Activated naive CD8-positive, alpha-beta T cell (primary cell): ENCODE measurements around the gene PLXNA4.

Experiments
- H3K27ac Mint-ChIP-seq: one replicate; pipeline ENCODE4 v1.8.0; 2021; ENCODE audit warnings: mixed read lengths
- H3K27me3 Mint-ChIP-seq: one replicate; pipeline ENCODE4 v1.8.0; 2021; ENCODE audit warnings: mixed read lengths
- H3K36me3 Mint-ChIP-seq: one replicate; pipeline ENCODE4 v1.8.0; 2021; ENCODE audit warnings: mixed read lengths
- H3K4me1 Mint-ChIP-seq: one replicate; pipeline ENCODE4 v1.8.0; 2021; ENCODE audit warnings: low read depth, mixed read lengths
- H3K4me3 Mint-ChIP-seq: one replicate; pipeline ENCODE4 v1.8.0; 2021; ENCODE audit warnings: mild to moderate bottlenecking, mixed read lengths
- H3K9me3 Mint-ChIP-seq: one replicate; pipeline ENCODE4 v1.8.0; 2021; ENCODE audit warnings: low read depth, mixed read lengths

Gene PLXNA4

GRCh38 chr7:132497098-132497497 is 79.2 kb downstream of the PLXNA4 start:
- H3K4me1 Mint-ChIP-seq, result no peaks in the 10 kb centered on the region
- no peaks in the 10 kb centered on the region for H3K36me3 Mint-ChIP-seq
- H3K27ac Mint-ChIP-seq, result no peak overlapping the region
- H3K4me3 Mint-ChIP-seq, result no peak overlapping the region
- no peaks in the 10 kb centered on the region for H3K9me3 Mint-ChIP-seq
- no peaks in the 10 kb centered on the region for H3K27me3 Mint-ChIP-seq

GRCh38 chr7:132495936-132496335 is 80.3 kb downstream of the PLXNA4 start:
- H3K36me3 Mint-ChIP-seq, result no peaks in the 10 kb centered on the region
- no peak overlapping the region for H3K4me3 Mint-ChIP-seq
- H3K27me3 Mint-ChIP-seq, result no peaks in the 10 kb centered on the region
- H3K27ac Mint-ChIP-seq, result no peak overlapping the region
- no peaks in the 10 kb centered on the region for H3K9me3 Mint-ChIP-seq
- H3K4me1 Mint-ChIP-seq, result peaks cover 2% of the 10 kb centered on the region

- H3K36me3 Mint-ChIP-seq, result no peaks in the 10 kb centered on the region
- H3K4me3 Mint-ChIP-seq, result no peak overlapping the region
- no peaks in the 10 kb centered on the region for H3K27me3 Mint-ChIP-seq
- H3K27ac Mint-ChIP-seq, result no peak overlapping the region
- H3K4me1 Mint-ChIP-seq, result peaks cover 4% of the 10 kb centered on the region
- no peaks in the 10 kb centered on the region for H3K9me3 Mint-ChIP-seq
Measured at GRCh38 chr7:132494474-132494873, 81.8 kb downstream of the PLXNA4 start.

- H3K4me1 Mint-ChIP-seq, result peaks cover 15% of the 10 kb centered on the region
- H3K27ac Mint-ChIP-seq, result no peak overlapping the region
Measured at GRCh38 chr7:132492823-132493445, 83.3 kb downstream of the PLXNA4 start.

GRCh38 chr7:132491391-132491945 is 84.8 kb downstream of the PLXNA4 start:
- no peaks in the 10 kb centered on the region for H3K36me3 Mint-ChIP-seq
- peaks cover 30% of the 10 kb centered on the region for H3K4me1 Mint-ChIP-seq
- no peaks in the 10 kb centered on the region for H3K27me3 Mint-ChIP-seq
- H3K9me3 Mint-ChIP-seq, result no peaks in the 10 kb centered on the region
- no peak overlapping the region for H3K4me3 Mint-ChIP-seq
- H3K27ac Mint-ChIP-seq, result no peak overlapping the region

More at GRCh38 chr7:132492823-132493445, 83.3 kb downstream of the PLXNA4 start:
- Mint-ChIP-seq H3K4me3 (no peak overlapping the region), H3K9me3 (no peaks in the 10 kb centered on the region), H3K27me3 (no peaks in the 10 kb centered on the region), H3K36me3 (no peaks in the 10 kb centered on the region)

GRCh38 chr7:132490474-132490873 is 85.8 kb downstream of the PLXNA4 start:
- H3K27ac Mint-ChIP-seq, result no peak overlapping the region
- no peaks in the 10 kb centered on the region for H3K36me3 Mint-ChIP-seq
- no peaks in the 10 kb centered on the region for H3K9me3 Mint-ChIP-seq
- H3K4me1 Mint-ChIP-seq, result peaks cover 40% of the 10 kb centered on the region
- no peak overlapping the region for H3K4me3 Mint-ChIP-seq
- no peaks in the 10 kb centered on the region for H3K27me3 Mint-ChIP-seq

GRCh38 chr7:132489776-132490237 is 86.5 kb downstream of the PLXNA4 start:
- no peaks in the 10 kb centered on the region for H3K27me3 Mint-ChIP-seq
- H3K36me3 Mint-ChIP-seq, result no peaks in the 10 kb centered on the region
- no peak overlapping the region for H3K4me3 Mint-ChIP-seq
- no peaks in the 10 kb centered on the region for H3K9me3 Mint-ChIP-seq
- no peak overlapping the region for H3K27ac Mint-ChIP-seq
- peaks cover 46% of the 10 kb centered on the region for H3K4me1 Mint-ChIP-seq

- Mint-ChIP-seq H3K27me3 (no peaks in the 10 kb centered on the region), H3K9me3 (no peaks in the 10 kb centered on the region), H3K4me3 (no peak overlapping the region), H3K36me3 (no peaks in the 10 kb centered on the region), H3K4me1 (peaks cover 57% of the 10 kb centered on the region), H3K27ac (peak overlapping the region; percentile 0)
Measured at GRCh38 chr7:132488634-132489302, 87.5 kb downstream of the PLXNA4 start.

- Mint-ChIP-seq H3K4me1 (peaks cover 59% of the 10 kb centered on the region), H3K27ac (peak overlapping the region; percentile 0), H3K9me3 (no peaks in the 10 kb centered on the region), H3K4me3 (no peak overlapping the region), H3K27me3 (no peaks in the 10 kb centered on the region), H3K36me3 (no peaks in the 10 kb centered on the region)
Measured at GRCh38 chr7:132486274-132486610, 90.0 kb downstream of the PLXNA4 start.

GRCh38 chr7:132485600-132486273 is 90.5 kb downstream of the PLXNA4 start:
- no peaks in the 10 kb centered on the region for H3K27me3 Mint-ChIP-seq
- H3K36me3 Mint-ChIP-seq, result no peaks in the 10 kb centered on the region
- peak overlapping the region; percentile 0 for H3K27ac Mint-ChIP-seq
- H3K9me3 Mint-ChIP-seq, result no peaks in the 10 kb centered on the region
- peak overlapping the region; percentile 27 for H3K4me3 Mint-ChIP-seq
- H3K4me1 Mint-ChIP-seq, result peaks cover 57% of the 10 kb centered on the region

GRCh38 chr7:132485136-132485535 is 91.1 kb downstream of the PLXNA4 start:
- no peaks in the 10 kb centered on the region for H3K9me3 Mint-ChIP-seq
- peaks cover 57% of the 10 kb centered on the region for H3K4me1 Mint-ChIP-seq
- H3K4me3 Mint-ChIP-seq, result peak overlapping the region; percentile 15
- no peaks in the 10 kb centered on the region for H3K36me3 Mint-ChIP-seq
- no peak overlapping the region for H3K27ac Mint-ChIP-seq
- no peaks in the 10 kb centered on the region for H3K27me3 Mint-ChIP-seq

GRCh38 chr7:132482866-132483265 is 93.4 kb downstream of the PLXNA4 start:
- Mint-ChIP-seq H3K9me3 (no peaks in the 10 kb centered on the region), H3K36me3 (no peaks in the 10 kb centered on the region), H3K4me1 (peaks cover 43% of the 10 kb centered on the region), H3K27ac (no peak overlapping the region), H3K4me3 (no peak overlapping the region), H3K27me3 (no peaks in the 10 kb centered on the region)

- Mint-ChIP-seq H3K9me3 (no peaks in the 10 kb centered on the region), H3K4me1 (peaks cover 20% of the 10 kb centered on the region), H3K36me3 (no peaks in the 10 kb centered on the region), H3K27me3 (no peaks in the 10 kb centered on the region), H3K4me3 (no peak overlapping the region), H3K27ac (no peak overlapping the region)
Measured at GRCh38 chr7:132480534-132480933, 95.7 kb downstream of the PLXNA4 start.

GRCh38 chr7:132476541-132476940 is 99.7 kb downstream of the PLXNA4 start:
- no peaks in the 10 kb centered on the region for H3K9me3 Mint-ChIP-seq
- H3K4me3 Mint-ChIP-seq, result no peak overlapping the region
- no peaks in the 10 kb centered on the region for H3K36me3 Mint-ChIP-seq
- H3K27me3 Mint-ChIP-seq, result no peaks in the 10 kb centered on the region
- peaks cover 21% of the 10 kb centered on the region for H3K4me1 Mint-ChIP-seq
- H3K27ac Mint-ChIP-seq, result no peak overlapping the region

GRCh38 chr7:132475669-132476116 is 100.6 kb downstream of the PLXNA4 start:
- H3K36me3 Mint-ChIP-seq, result peaks cover 2% of the 10 kb centered on the region
- H3K27ac Mint-ChIP-seq, result no peak overlapping the region
- no peaks in the 10 kb centered on the region for H3K27me3 Mint-ChIP-seq
- no peaks in the 10 kb centered on the region for H3K9me3 Mint-ChIP-seq
- H3K4me3 Mint-ChIP-seq, result no peak overlapping the region
- H3K4me1 Mint-ChIP-seq, result peaks cover 24% of the 10 kb centered on the region
